H9 (cell line): ENCODE data around the gene KCNIP4. TPM values are rescaled to one million over a fixed set of nuclear protein-coding genes. Genes with fewer than 3 reads are reported as not detected.

ENCODE experiments used
- DNase-seq: peaks from one replicate; pipeline ENCODE4 v3.0.0-alpha.2; 2017
- H2AFZ ChIP-seq: one replicate; pipeline ENCODE4 v1.6.1; 2013; ENCODE audit warnings: mild to moderate bottlenecking, low read length, control low read depth, moderate library complexity
- H2AK5ac ChIP-seq: 2 replicates; pipeline ENCODE4 v1.6.1; 2013; ENCODE audit warnings: low read length, control low read depth, mixed read lengths; ENCODE audit not compliant: insufficient read length
- H2BK120ac ChIP-seq: one replicate; pipeline ENCODE4 v1.6.1; 2013; ENCODE audit warnings: low read depth, mild to moderate bottlenecking, low read length, control low read depth, inconsistent platforms; ENCODE audit not compliant: poor library complexity, severe bottlenecking
- H2BK12ac ChIP-seq: 2 replicates; pipeline ENCODE4 v1.6.1; 2013; ENCODE audit warnings: low read length, control low read depth, mixed read lengths, low read depth; ENCODE audit not compliant: insufficient read length
- H2BK15ac ChIP-seq: 2 replicates; pipeline ENCODE4 v1.6.1; 2013; ENCODE audit warnings: low read depth, low read length, control low read depth
- H2BK20ac ChIP-seq: one replicate; pipeline ENCODE4 v1.6.1; 2013; ENCODE audit warnings: low read depth, mild to moderate bottlenecking, low read length, control low read depth, inconsistent platforms; ENCODE audit not compliant: poor library complexity, severe bottlenecking
- H2BK5ac ChIP-seq: 2 replicates; pipeline ENCODE4 v1.6.1; 2013; ENCODE audit warnings: low read length, control low read depth, mixed read lengths; ENCODE audit not compliant: insufficient read length
- H3K14ac ChIP-seq: 2 replicates; pipeline ENCODE4 v1.6.1; 2013; ENCODE audit warnings: low read length, control low read depth; ENCODE audit not compliant: insufficient read depth
- H3K18ac ChIP-seq: 2 replicates; pipeline ENCODE4 v1.6.1; 2013; ENCODE audit warnings: low read depth, mild to moderate bottlenecking, mixed read lengths, low read length, control low read depth; ENCODE audit not compliant: insufficient read length
- H3K23ac ChIP-seq: 2 replicates; pipeline ENCODE4 v1.6.1; 2013; ENCODE audit warnings: low read length, control low read depth, mixed read lengths, low read depth; ENCODE audit not compliant: insufficient read length
- H3K23me2 ChIP-seq: 2 replicates; pipeline ENCODE4 v1.6.1; 2013; ENCODE audit warnings: low read depth, mild to moderate bottlenecking, mixed read lengths, low read length, control low read depth; ENCODE audit not compliant: insufficient read length, poor library complexity, severe bottlenecking
- H3K27ac ChIP-seq: 2 replicates; pipeline ENCODE4 v1.5.1; 2013; ENCODE audit warnings: low read length, control low read depth, mixed read lengths, low read depth; ENCODE audit not compliant: insufficient read length
- H3K27me3 ChIP-seq: 2 replicates; pipeline ENCODE4 v1.6.1; 2013; ENCODE audit warnings: low read length, control low read depth, inconsistent platforms; ENCODE audit not compliant: insufficient read depth
- H3K4ac ChIP-seq: 2 replicates; pipeline ENCODE4 v1.6.1; 2013; ENCODE audit warnings: low read depth, mild to moderate bottlenecking, control low read depth, inconsistent platforms, low read length, moderate library complexity
- H3K4me1 ChIP-seq: 2 replicates; pipeline ENCODE4 v1.6.1; 2013; ENCODE audit warnings: low read length, control low read depth, inconsistent platforms; ENCODE audit not compliant: insufficient read depth
- H3K4me2 ChIP-seq: 2 replicates; pipeline ENCODE4 v1.6.1; 2013; ENCODE audit warnings: low read length, control low read depth, mixed read lengths; ENCODE audit not compliant: insufficient read length, insufficient read depth
- H3K56ac ChIP-seq: 2 replicates; pipeline ENCODE4 v1.6.1; 2013; ENCODE audit warnings: low read depth, mild to moderate bottlenecking, mixed read lengths, low read length, control low read depth; ENCODE audit not compliant: insufficient read length
- H3K79me1 ChIP-seq: 2 replicates; pipeline ENCODE4 v1.6.1; 2013; ENCODE audit warnings: low read depth, mild to moderate bottlenecking, moderate library complexity, low read length, control low read depth, inconsistent platforms; ENCODE audit not compliant: insufficient read depth, poor library complexity, severe bottlenecking
- H3K79me2 ChIP-seq: 2 replicates; pipeline ENCODE4 v1.6.1; 2013; ENCODE audit warnings: low read length, control low read depth, inconsistent platforms; ENCODE audit not compliant: insufficient read depth
- H3K9ac ChIP-seq: 2 replicates; pipeline ENCODE4 v1.6.1; 2013; ENCODE audit warnings: low read length, control low read depth, mixed read lengths; ENCODE audit not compliant: insufficient read length; ENCODE audit errors: extremely low read depth
- H3K9me3 ChIP-seq: one replicate; pipeline ENCODE4 v1.6.1; 2013; ENCODE audit warnings: low read depth, low read length, inconsistent platforms; ENCODE audit not compliant: control insufficient read depth
- H3T11ph ChIP-seq: one replicate; pipeline ENCODE4 v1.6.1; 2013; ENCODE audit warnings: mild to moderate bottlenecking, low read length, control low read depth, inconsistent platforms
- H4K20me1 ChIP-seq: one replicate; pipeline ENCODE4 v1.6.1; 2013; ENCODE audit not compliant: control insufficient read depth, insufficient read length, insufficient read depth
- H4K5ac ChIP-seq: 2 replicates; pipeline ENCODE4 v1.6.1; 2013; ENCODE audit warnings: low read depth, mild to moderate bottlenecking, mixed read lengths, low read length, control low read depth; ENCODE audit not compliant: insufficient read length
- H4K8ac ChIP-seq: replicated peaks from 2 replicates; pipeline ENCODE4 v1.6.1; 2013; ENCODE audit warnings: low read length, control low read depth, mixed read lengths, low read depth; ENCODE audit not compliant: insufficient read length
- H4K91ac ChIP-seq: 2 replicates; pipeline ENCODE4 v1.6.1; 2013; ENCODE audit warnings: low read depth, mild to moderate bottlenecking, moderate library complexity, mixed read lengths, low read length, control low read depth; ENCODE audit not compliant: insufficient read length
- H3K27ac Mint-ChIP-seq, 3 experiments: 2 replicates in 2 of 3; 3 replicates in 1 of 3; pipeline ENCODE4 v1.8.0; 2020 to 2021; ENCODE audit warnings: mixed read lengths in 3 of 3, mild to moderate bottlenecking in 1 of 3, moderate library complexity in 1 of 3
- H3K27me3 Mint-ChIP-seq: 2 replicates; pipeline ENCODE4 v1.8.0; 2021; ENCODE audit warnings: low read depth, mild to moderate bottlenecking, moderate library complexity, mixed read lengths
- H3K36me3 Mint-ChIP-seq, 3 experiments: 2 replicates in 2 of 3; 3 replicates in 1 of 3; pipeline ENCODE4 v1.8.0; 2020 to 2021; ENCODE audit warnings: low read depth in 3 of 3, mixed read lengths in 3 of 3; ENCODE audit not compliant: insufficient read depth in 1 of 3
- H3K4me1 Mint-ChIP-seq, 2 experiments: 2 replicates each; pipeline ENCODE4 v1.8.0; 2020; ENCODE audit warnings: mixed read lengths in 2 of 2
- H3K4me3 Mint-ChIP-seq, 2 experiments: 2 replicates in 1 of 2; 3 replicates in 1 of 2; pipeline ENCODE4 v1.8.0; 2020 to 2021; ENCODE audit warnings: mild to moderate bottlenecking in 2 of 2, mixed read lengths in 2 of 2, moderate library complexity in 1 of 2
- H3K9me3 Mint-ChIP-seq, 2 experiments: 2 replicates in 1 of 2; 3 replicates in 1 of 2; pipeline ENCODE4 v1.8.0; 2020; ENCODE audit warnings: mild to moderate bottlenecking in 2 of 2, mixed read lengths in 2 of 2, moderate library complexity in 1 of 2
- CTCF ChIP-seq: fragments of 200-600 bp; sonication (generic); conservative IDR thresholded peaks from 3 replicates; pipeline ENCODE4 v1.8.0; 2021; ENCODE audit warnings: antibody characterized with exemption, mild to moderate bottlenecking
- WGBS: extraction: QIAGEN DNeasy Blood & Tissue Kit; methylation state at CpG from one replicate; pipeline ENCODE4 v1.1.7; 2013; ENCODE audit warnings: missing lambda C conversion rate, low lambda C conversion rate, mixed read lengths; ENCODE audit not compliant: insufficient read length; ENCODE audit errors: extremely low coverage; 5-methylcytosine and 5-hydroxymethylcytosine counted together
- total RNA-seq: library from RNA; stranded (reverse); gene quantifications from 2 replicates; pipeline ENCODE4 v1.2.1, GENCODE V29; 2021

The KCNIP4 gene
- total RNA-seq, 1 experiment from 2014 or later = not detected

- H2BK12ac ChIP-seq = no peak overlapping the region
- H4K91ac ChIP-seq = no peak overlapping the region
- no peaks in the 10 kb centered on the region; the same call in 1 of the 2 replicates for H3K4me1 ChIP-seq
- no peak overlapping the region for H3K4me2 ChIP-seq
- H3K23ac ChIP-seq = no peak overlapping the region
- Mint-ChIP-seq H3K4me3 (no peak overlapping the region), H3K27me3 (no peaks in the 10 kb centered on the region; the same call in 1 of the 2 replicates), H3K4me1 (0 out of 4 replicates have a peak, but pooled peaks cover 0 to 2% of the 10 kb centered on the region in 2 experiments), H3K27ac (no peak overlapping the region), H3K9me3 (no peaks in the 10 kb centered on the region), H3K36me3 (0 out of 7 replicates have a peak, but pooled peaks cover 0 to 2% (median 0%) of the 10 kb centered on the region in 3 experiments)
- H2BK15ac ChIP-seq = no peak overlapping the region
- H3K79me1 ChIP-seq = no peaks in the 10 kb centered on the region
- H3K9ac ChIP-seq = no peak overlapping the region
- no peaks in the 10 kb centered on the region for H4K20me1 ChIP-seq
- H3K27me3 ChIP-seq = no peaks in the 10 kb centered on the region
- no peak overlapping the region for H2BK120ac ChIP-seq
- H2BK5ac ChIP-seq = no peak overlapping the region
- no peaks in the 10 kb centered on the region for H3K9me3 ChIP-seq
- no peak overlapping the region for H3T11ph ChIP-seq
- no peak overlapping the region for H3K4ac ChIP-seq
- no peaks in the 10 kb centered on the region for H3K23me2 ChIP-seq
- H4K8ac ChIP-seq = no peak overlapping the region
- no peaks in the 10 kb centered on the region for H3K79me2 ChIP-seq
- H3K18ac ChIP-seq = no peak overlapping the region
- H3K14ac ChIP-seq = no peak overlapping the region
- no peak overlapping the region for H2BK20ac ChIP-seq
- no peak overlapping the region for H3K27ac ChIP-seq
- H2AFZ ChIP-seq = no peak overlapping the region
- no peak overlapping the region for H2AK5ac ChIP-seq
- TF ChIP-seq CTCF = no peak
- H3K56ac ChIP-seq = no peak overlapping the region
- DNase-seq = no peak
- WGBS = no CpG with 5 or more reads among the region's 1 CpG
- H4K5ac ChIP-seq = no peak overlapping the region
Measured at GRCh38 chr4:21625447-21625846, 323.1 kb downstream of the KCNIP4 start.
